Measurements from ENCODE around the gene GMIP.
A peak's percentile ranks its signal among the peaks of the same experiment; 100 is the strongest.

GMIP gene

GRCh38 chr19:19628501-19629134 lies 14.8 kb downstream of the GMIP start:
- DNase-seq (ENCODE audit: low read depth) = peak; percentile 58
- no peak for TF ChIP-seq CTCF (IDR thresholded peaks at IDR 0.05; ENCODE audit: insufficient read depth, low read depth, low read length, missing control alignments)
- H3K4me3 ChIP-seq (ENCODE audit: low read depth, low read length) = peak overlapping the region; percentile 65

GRCh38 chr19:19627621-19628500 lies 15.6 kb downstream of the GMIP start, which contains the start of gene LPAR2:
TSS of gene LPAR2 (minus strand) at chr19:19628220. CDS start at chr19:19627275, 945 bp downstream.
- peak; percentile 7 for TF ChIP-seq CTCF (IDR thresholded peaks at IDR 0.05; ENCODE audit: insufficient read depth, low read depth, low read length, missing control alignments)
- DNase-seq (ENCODE audit: low read depth) = peak; percentile 86
- H3K4me3 ChIP-seq (ENCODE audit: low read depth, low read length) = peak within 1 kb of the TSS; percentile 65

DNA sequence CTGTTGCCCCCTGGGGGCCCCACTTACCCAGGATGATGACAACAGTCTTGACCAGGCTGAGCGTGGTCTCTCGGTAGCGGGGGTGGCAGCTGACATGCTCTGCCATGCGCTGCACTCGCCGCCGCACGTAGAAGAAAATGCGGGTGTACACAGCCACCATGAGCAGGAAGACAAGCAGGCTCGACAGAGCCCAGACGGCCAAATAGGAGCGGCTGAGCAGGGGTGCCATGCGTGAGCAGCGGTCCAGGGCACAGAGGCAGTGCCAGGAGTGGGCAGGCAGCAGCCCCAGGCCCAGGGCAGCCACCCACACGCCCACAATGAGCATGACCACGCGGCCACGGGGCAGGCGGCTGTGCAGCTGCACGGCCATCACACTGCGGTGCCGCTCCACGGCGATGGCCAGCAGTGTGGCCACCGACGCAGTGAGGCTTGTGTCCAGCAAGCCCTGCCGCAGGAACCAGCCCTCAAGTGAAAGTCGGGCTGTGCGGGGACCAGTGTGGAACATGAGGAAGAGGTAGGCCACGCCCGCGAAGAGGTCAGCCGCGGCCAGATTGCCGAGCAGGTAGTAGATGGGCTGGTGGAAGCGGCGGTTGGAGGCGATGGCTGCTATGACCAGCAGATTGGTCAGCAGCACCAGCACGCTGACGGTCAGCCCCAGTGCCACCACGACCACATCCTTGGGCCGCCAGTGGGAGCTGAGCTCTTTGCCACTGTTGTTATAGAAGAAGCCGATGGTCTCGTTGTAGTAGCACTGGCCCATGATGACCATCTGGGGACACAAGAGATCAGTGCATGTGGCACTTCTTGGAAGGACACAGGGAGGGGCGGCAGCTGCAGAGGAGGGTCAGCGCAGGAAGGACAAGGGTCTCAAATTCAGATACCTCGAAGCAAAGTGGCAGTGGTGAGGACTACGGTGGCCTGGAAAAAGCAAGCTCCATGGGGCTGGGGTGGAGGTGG lies 16.7 kb downstream of the GMIP start:
- no peak for TF ChIP-seq CTCF (IDR thresholded peaks at IDR 0.05; ENCODE audit: insufficient read depth, low read depth, low read length, missing control alignments)
- H3K4me3 ChIP-seq (ENCODE audit: low read depth, low read length) = peak overlapping the region; percentile 65
- DNase-seq (ENCODE audit: low read depth) = no peak

GRCh38 chr19:19624032-19624570 lies 19.4 kb downstream of the GMIP start:
- no peak for DNase-seq (ENCODE audit: low read depth)
- no peak for TF ChIP-seq CTCF (IDR thresholded peaks at IDR 0.05; ENCODE audit: insufficient read depth, low read depth, low read length, missing control alignments)
- no peak overlapping the region for H3K4me3 ChIP-seq (ENCODE audit: low read depth, low read length)

GRCh38 chr19:19623383-19623782 lies 20.1 kb downstream of the GMIP start:
- DNase-seq (ENCODE audit: low read depth) = no peak
- no peak for TF ChIP-seq CTCF (IDR thresholded peaks at IDR 0.05; ENCODE audit: insufficient read depth, low read depth, low read length, missing control alignments)
- no peak overlapping the region for H3K4me3 ChIP-seq (ENCODE audit: low read depth, low read length)

DNA sequence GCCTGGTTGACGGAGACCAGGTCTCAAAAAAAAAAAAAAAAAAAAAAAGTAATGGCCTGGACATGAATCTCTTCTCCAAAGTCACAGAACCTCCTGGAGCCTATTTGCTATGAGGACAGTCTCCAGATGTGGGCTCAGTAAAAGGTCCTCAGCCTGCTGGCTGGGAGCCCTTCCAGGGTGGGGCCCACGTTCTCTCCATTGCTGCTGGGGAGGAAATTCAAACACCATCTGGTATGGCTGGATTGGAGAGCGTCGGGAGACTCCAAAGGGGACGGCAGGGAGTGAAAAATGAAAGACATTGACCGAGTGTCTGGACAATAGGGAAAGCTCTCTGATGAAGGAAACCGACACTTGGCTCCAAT lies 23.6 kb downstream of the GMIP start:
- no peak for TF ChIP-seq CTCF (IDR thresholded peaks at IDR 0.05; ENCODE audit: insufficient read depth, low read depth, low read length, missing control alignments)
- H3K4me3 ChIP-seq (ENCODE audit: low read depth, low read length) = no peak overlapping the region
- DNase-seq (ENCODE audit: low read depth) = no peak

Measured in GM12865 (cell line).